Epithelial cell of esophagus (primary cell): ENCODE data around the gene AGTRAP.

ENCODE experiments used
- DNase-seq: peaks from one replicate; pipeline ENCODE4 v3.0.0; 2010; ENCODE audit warnings: low read depth
- H3K4me3 ChIP-seq: 2 replicates; pipeline ENCODE4 v1.5.1; 2011; ENCODE audit warnings: mild to moderate bottlenecking, low read length, control low read depth
- CTCF ChIP-seq: IDR thresholded peaks from 2 replicates; pipeline ENCODE4 v1.5.1; 2011; ENCODE audit warnings: low read depth, mild to moderate bottlenecking, low read length, control low read depth, inconsistent platforms; ENCODE audit not compliant: insufficient read depth; ENCODE audit errors: missing control alignments

Gene AGTRAP

GRCh38 chr1:11799099-11799498 lies 63.2 kb downstream of the AGTRAP start:
- no peak for DNase-seq
- no peak for TF ChIP-seq CTCF
- no peak overlapping the region for H3K4me3 ChIP-seq

GRCh38 chr1:11799896-11800295 lies 64.0 kb downstream of the AGTRAP start:
- no peak for TF ChIP-seq CTCF
- H3K4me3 ChIP-seq: no peak overlapping the region
- DNase-seq: no peak

- TF ChIP-seq CTCF: no peak
- DNase-seq: no peak
- H3K4me3 ChIP-seq: no peak overlapping the region
Observed at GRCh38 chr1:11800391-11800755, 64.4 kb downstream of the AGTRAP start.
